HG03196 (cell line): ENCODE results near the gene FOXL3.

Experiments used
- ATAC-seq: cut with Tn5 transposase; IDR thresholded peaks from one replicate; pipeline ENCODE4 v1.9.1; 2021; ENCODE audit not compliant: unreplicated experiment

FOXL3 gene

GRCh38 chr7:300546-301290, 10.7 kb downstream of the FOXL3 start:
- no peak for ATAC-seq

- no peak for ATAC-seq
Measured at GRCh38 chr7:301291-302053, 11.5 kb downstream of the FOXL3 start.

GRCh38 chr7:302054-302992, 12.4 kb downstream of the FOXL3 start:
- ATAC-seq = no peak

- ATAC-seq = no peak
Measured at GRCh38 chr7:303425-303824, 13.5 kb downstream of the FOXL3 start.

GRCh38 chr7:303884-304573, 14.1 kb downstream of the FOXL3 start:
- no peak for ATAC-seq

- ATAC-seq = no peak
Measured at GRCh38 chr7:304574-305409, 14.8 kb downstream of the FOXL3 start.

- no peak for ATAC-seq
Measured at GRCh38 chr7:305410-306151, 15.6 kb downstream of the FOXL3 start.

- no peak for ATAC-seq
Measured at GRCh38 chr7:307970-308369, 18.0 kb downstream of the FOXL3 start.

GRCh38 chr7:309586-310228, 19.7 kb downstream of the FOXL3 start:
- ATAC-seq = no peak

- no peak for ATAC-seq
Measured at GRCh38 chr7:311131-311680, 21.2 kb downstream of the FOXL3 start.

GRCh38 chr7:311796-312195, 21.8 kb downstream of the FOXL3 start:
- ATAC-seq = no peak

- no peak for ATAC-seq
Measured at GRCh38 chr7:312424-312823, 22.5 kb downstream of the FOXL3 start.

- no peak for ATAC-seq
Measured at GRCh38 chr7:314853-315252, 24.9 kb downstream of the FOXL3 start.

GRCh38 chr7:315516-316265, 25.7 kb downstream of the FOXL3 start:
- ATAC-seq = no peak

- ATAC-seq = no peak
Measured at GRCh38 chr7:317643-318405, 27.9 kb downstream of the FOXL3 start.

- no peak for ATAC-seq
Measured at GRCh38 chr7:318476-318875, 28.5 kb downstream of the FOXL3 start.
